HepG2 (cell line): Measurements from ENCODE around the gene PPP1R1B. TPM values are rescaled to one million over a fixed set of nuclear protein-coding genes. Genes with fewer than 3 reads are reported as not detected.

Experiments used
- CCAR2 ChIP-seq: fragments of 200-400 bp; formaldehyde crosslinking; optimal IDR thresholded peaks from 2 replicates; pipeline ENCODE3; 2018; ENCODE audit warnings: low read depth, mild to moderate bottlenecking, low read length, moderate library complexity
- ERF ChIP-seq: IDR thresholded peaks from 2 replicates; pipeline ENCODE4 v1.6.1; 2018; ENCODE audit warnings: missing biosample characterization, missing genetic modification reagents
- HES4 ChIP-seq: sonication (generic); formaldehyde crosslinking; IDR thresholded peaks from 2 replicates; pipeline ENCODE4 v1.9.0; 2021; ENCODE audit warnings: mild to moderate bottlenecking, missing genetic modification reagents, borderline replicate concordance
- ISX ChIP-seq: sonication (generic); formaldehyde crosslinking; conservative IDR thresholded peaks from 2 replicates; pipeline ENCODE4 v1.5.0; 2020; ENCODE audit warnings: missing genetic modification reagents
- KLF12 ChIP-seq: sonication (generic); formaldehyde crosslinking; IDR thresholded peaks from 2 replicates; pipeline ENCODE4 v1.4.0; 2020; ENCODE audit warnings: missing genetic modification reagents, borderline replicate concordance
- MAFG ChIP-seq: sonication (generic); formaldehyde crosslinking; IDR thresholded peaks from 2 replicates; pipeline ENCODE4 v1.5.1; 2020; ENCODE audit warnings: mild to moderate bottlenecking, missing genetic modification reagents
- MED8 ChIP-seq: sonication (generic); formaldehyde crosslinking; IDR thresholded peaks from 2 replicates; pipeline ENCODE4 v1.8.1; 2023; ENCODE audit warnings: mild to moderate bottlenecking, missing genetic modification reagents; ENCODE audit not compliant: insufficient replicate concordance
- PCBP1 ChIP-seq: fragments of 200-400 bp; formaldehyde crosslinking; IDR thresholded peaks from 2 replicates; pipeline ENCODE4 v1.6.1; 2017; ENCODE audit warnings: mild to moderate bottlenecking, low read depth, low read length, borderline replicate concordance
- POLR2G ChIP-seq: fragments of 200-400 bp; formaldehyde crosslinking; IDR thresholded peaks from 2 replicates; pipeline ENCODE4 v1.6.1; 2018; ENCODE audit warnings: mild to moderate bottlenecking, low read depth, low read length, moderate library complexity
- WIZ ChIP-seq: sonication (generic); formaldehyde crosslinking; IDR thresholded peaks from 2 replicates; pipeline ENCODE4 v1.5.1; 2020; ENCODE audit warnings: mild to moderate bottlenecking, missing genetic modification reagents
- XRCC5 ChIP-seq: fragments of 200-400 bp; formaldehyde crosslinking; optimal IDR thresholded peaks from 2 replicates; pipeline ENCODE3; 2017; ENCODE audit warnings: mild to moderate bottlenecking, low read length
- ZSCAN30 ChIP-seq: sonication (generic); formaldehyde crosslinking; IDR thresholded peaks from 2 replicates; pipeline ENCODE4 v1.5.0; 2020; ENCODE audit warnings: mild to moderate bottlenecking, missing genetic modification reagents
- polyA plus RNA-seq, 8 experiments: library from polyadenylated mRNA; depleted of rRNA in 3 of 8; stranded (reverse) in 7 of 8; unstranded in 1 of 8; fragments of >200 nt; fragmentation: Illumina TruSeq in 4 of 8; extraction: Trizol in 4 of 8; gene quantifications; 2 replicates each; pipeline versions ENCODE4 v1.2.1 to v1.2.3, GENCODE V29; 2011 to 2016; ENCODE audit warnings: low read depth in 4 of 8, missing spikeins in 1 of 8, mixed read lengths in 1 of 8; ENCODE audit not compliant: insufficient read depth in 1 of 8
- total RNA-seq, 5 experiments: library from RNA; depleted of rRNA; stranded (reverse); fragments of >200 nt; fragmentation: Illumina TruSeq; extraction: Trizol; gene quantifications; 2 replicates each; pipeline ENCODE4 v1.2.3, GENCODE V29; 2016; ENCODE audit warnings: low read depth in 1 of 5
- TF ChIP-seq, protein P1 (sequence below): sonication (generic); formaldehyde crosslinking; IDR thresholded peaks from 2 replicates; pipeline ENCODE4 v1.5.1; 2020; ENCODE audit warnings: missing genetic modification reagents, mild to moderate bottlenecking, borderline replicate concordance
- TF ChIP-seq, protein P2 (sequence below): sonication (generic); formaldehyde crosslinking; IDR thresholded peaks from 2 replicates; pipeline ENCODE4 v1.4.0; 2020; ENCODE audit warnings: missing genetic modification reagents, borderline replicate concordance
- TF ChIP-seq, protein P3 (sequence below): sonication (generic); formaldehyde crosslinking; IDR thresholded peaks from 2 replicates; pipeline ENCODE4 v1.8.0; 2022; ENCODE audit warnings: mild to moderate bottlenecking, missing genetic modification reagents, borderline replicate concordance
- TF ChIP-seq, protein P4 (sequence below): sonication (generic); formaldehyde crosslinking; IDR thresholded peaks from 2 replicates; pipeline ENCODE4 v1.5.1; 2020; ENCODE audit warnings: mild to moderate bottlenecking, missing genetic modification reagents, borderline replicate concordance

PPP1R1B gene
- total and polyA plus RNA-seq, 2 of the 13 experiments (the other 11 are each of a cell fraction or from before 2014, with no cell fraction given) = 0.08 TPM; not detected in 1

DNA sequence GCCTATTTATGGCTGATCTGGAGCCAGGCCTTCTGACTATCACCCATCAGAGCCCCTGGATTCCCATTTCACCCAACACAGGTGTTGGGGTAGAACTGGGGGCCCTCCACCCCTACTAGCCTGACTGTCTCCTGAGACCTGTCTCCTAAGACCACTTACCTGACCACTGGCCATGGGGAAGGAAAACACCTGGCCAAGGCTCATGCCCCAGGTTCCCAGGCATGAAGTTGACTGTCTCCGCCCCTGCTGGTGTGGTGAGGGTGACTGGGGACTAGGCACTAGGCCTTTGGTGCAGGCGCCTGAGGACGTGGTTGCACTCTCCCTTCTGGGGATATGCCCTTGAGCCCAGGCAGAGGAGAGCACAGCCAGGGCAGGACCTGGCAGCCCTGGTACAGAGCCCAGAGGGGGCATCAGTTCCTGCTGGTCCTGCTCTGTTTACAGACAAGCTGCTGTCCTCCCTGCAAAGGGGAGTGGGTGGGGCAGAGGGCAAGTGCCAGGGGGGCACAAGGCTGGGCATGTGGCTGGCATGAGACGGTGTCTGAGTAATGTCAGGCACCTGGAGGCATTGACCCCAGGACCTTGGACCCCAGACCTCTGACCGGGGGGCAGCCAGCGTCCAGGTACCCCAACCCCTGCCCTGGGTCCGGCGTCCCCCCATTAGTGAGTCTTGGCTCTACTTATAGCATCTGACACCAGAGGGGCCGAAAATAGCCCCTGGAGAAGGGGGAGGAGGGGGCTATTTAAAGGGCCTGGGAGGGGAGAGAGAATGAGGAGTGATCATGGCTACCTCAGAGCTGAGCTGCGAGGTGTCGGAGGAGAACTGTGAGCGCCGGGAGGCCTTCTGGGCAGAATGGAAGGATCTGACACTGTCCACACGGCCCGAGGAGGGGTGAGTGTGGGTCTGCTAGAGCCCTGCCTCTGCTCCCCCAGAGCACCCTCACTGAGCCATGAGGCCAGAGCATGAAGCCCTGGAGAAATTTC lies 38.1 kb downstream of the PPP1R1B start, which contains the start of gene TCAP (continued):
- TF ChIP-seq, protein P1, sequence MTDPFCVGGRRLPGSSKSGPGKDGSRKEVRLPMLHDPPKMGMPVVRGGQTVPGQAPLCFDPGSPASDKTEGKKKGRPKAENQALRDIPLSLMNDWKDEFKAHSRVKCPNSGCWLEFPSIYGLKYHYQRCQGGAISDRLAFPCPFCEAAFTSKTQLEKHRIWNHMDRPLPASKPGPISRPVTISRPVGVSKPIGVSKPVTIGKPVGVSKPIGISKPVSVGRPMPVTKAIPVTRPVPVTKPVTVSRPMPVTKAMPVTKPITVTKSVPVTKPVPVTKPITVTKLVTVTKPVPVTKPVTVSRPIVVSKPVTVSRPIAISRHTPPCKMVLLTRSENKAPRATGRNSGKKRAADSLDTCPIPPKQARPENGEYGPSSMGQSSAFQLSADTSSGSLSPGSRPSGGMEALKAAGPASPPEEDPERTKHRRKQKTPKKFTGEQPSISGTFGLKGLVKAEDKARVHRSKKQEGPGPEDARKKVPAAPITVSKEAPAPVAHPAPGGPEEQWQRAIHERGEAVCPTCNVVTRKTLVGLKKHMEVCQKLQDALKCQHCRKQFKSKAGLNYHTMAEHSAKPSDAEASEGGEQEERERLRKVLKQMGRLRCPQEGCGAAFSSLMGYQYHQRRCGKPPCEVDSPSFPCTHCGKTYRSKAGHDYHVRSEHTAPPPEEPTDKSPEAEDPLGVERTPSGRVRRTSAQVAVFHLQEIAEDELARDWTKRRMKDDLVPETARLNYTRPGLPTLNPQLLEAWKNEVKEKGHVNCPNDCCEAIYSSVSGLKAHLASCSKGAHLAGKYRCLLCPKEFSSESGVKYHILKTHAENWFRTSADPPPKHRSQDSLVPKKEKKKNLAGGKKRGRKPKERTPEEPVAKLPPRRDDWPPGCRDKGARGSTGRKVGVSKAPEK (CRISPR knock-in tag) = no peak
- TF ChIP-seq ERF (CRISPR knock-in tag) (no peak), WIZ (CRISPR knock-in tag) (no peak), ZSCAN30 (CRISPR knock-in tag) (no peak), KLF12 (CRISPR knock-in tag) (0 out of 2 replicates have a peak, but pooled peaks have one; percentile 27), MAFG (CRISPR knock-in tag) (no peak), ISX (CRISPR knock-in tag) (no peak), CCAR2 (no peak), XRCC5 (no peak), MED8 (no peak), POLR2G (0 out of 2 replicates have a peak, but pooled peaks have one; percentile 6), HES4 (CRISPR knock-in tag) (peak; percentile 29; the same call in 1 of the 2 replicates), PCBP1 (no peak)
- TF ChIP-seq, protein P2, sequence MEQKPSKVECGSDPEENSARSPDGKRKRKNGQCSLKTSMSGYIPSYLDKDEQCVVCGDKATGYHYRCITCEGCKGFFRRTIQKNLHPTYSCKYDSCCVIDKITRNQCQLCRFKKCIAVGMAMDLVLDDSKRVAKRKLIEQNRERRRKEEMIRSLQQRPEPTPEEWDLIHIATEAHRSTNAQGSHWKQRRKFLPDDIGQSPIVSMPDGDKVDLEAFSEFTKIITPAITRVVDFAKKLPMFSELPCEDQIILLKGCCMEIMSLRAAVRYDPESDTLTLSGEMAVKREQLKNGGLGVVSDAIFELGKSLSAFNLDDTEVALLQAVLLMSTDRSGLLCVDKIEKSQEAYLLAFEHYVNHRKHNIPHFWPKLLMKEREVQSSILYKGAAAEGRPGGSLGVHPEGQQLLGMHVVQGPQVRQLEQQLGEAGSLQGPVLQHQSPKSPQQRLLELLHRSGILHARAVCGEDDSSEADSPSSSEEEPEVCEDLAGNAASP (CRISPR knock-in tag) = no peak
- TF ChIP-seq, protein P3, sequence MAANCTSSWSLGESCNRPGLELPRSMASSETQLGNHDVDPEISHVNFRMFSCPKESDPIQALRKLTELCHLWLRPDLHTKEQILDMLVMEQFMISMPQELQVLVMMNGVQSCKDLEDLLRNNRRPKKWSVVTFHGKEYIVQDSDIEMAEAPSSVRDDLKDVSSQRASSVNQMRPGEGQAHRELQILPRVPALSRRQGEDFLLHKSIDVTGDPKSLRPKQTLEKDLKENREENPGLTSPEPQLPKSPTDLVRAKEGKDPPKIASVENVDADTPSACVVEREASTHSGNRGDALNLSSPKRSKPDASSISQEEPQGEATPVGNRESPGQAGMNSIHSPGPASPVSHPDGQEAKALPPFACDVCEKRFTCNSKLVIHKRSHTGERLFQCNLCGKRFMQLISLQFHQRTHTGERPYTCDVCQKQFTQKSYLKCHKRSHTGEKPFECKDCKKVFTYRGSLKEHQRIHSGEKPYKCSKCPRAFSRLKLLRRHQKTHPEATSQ (CRISPR knock-in tag) = no peak
- TF ChIP-seq, protein P4, sequence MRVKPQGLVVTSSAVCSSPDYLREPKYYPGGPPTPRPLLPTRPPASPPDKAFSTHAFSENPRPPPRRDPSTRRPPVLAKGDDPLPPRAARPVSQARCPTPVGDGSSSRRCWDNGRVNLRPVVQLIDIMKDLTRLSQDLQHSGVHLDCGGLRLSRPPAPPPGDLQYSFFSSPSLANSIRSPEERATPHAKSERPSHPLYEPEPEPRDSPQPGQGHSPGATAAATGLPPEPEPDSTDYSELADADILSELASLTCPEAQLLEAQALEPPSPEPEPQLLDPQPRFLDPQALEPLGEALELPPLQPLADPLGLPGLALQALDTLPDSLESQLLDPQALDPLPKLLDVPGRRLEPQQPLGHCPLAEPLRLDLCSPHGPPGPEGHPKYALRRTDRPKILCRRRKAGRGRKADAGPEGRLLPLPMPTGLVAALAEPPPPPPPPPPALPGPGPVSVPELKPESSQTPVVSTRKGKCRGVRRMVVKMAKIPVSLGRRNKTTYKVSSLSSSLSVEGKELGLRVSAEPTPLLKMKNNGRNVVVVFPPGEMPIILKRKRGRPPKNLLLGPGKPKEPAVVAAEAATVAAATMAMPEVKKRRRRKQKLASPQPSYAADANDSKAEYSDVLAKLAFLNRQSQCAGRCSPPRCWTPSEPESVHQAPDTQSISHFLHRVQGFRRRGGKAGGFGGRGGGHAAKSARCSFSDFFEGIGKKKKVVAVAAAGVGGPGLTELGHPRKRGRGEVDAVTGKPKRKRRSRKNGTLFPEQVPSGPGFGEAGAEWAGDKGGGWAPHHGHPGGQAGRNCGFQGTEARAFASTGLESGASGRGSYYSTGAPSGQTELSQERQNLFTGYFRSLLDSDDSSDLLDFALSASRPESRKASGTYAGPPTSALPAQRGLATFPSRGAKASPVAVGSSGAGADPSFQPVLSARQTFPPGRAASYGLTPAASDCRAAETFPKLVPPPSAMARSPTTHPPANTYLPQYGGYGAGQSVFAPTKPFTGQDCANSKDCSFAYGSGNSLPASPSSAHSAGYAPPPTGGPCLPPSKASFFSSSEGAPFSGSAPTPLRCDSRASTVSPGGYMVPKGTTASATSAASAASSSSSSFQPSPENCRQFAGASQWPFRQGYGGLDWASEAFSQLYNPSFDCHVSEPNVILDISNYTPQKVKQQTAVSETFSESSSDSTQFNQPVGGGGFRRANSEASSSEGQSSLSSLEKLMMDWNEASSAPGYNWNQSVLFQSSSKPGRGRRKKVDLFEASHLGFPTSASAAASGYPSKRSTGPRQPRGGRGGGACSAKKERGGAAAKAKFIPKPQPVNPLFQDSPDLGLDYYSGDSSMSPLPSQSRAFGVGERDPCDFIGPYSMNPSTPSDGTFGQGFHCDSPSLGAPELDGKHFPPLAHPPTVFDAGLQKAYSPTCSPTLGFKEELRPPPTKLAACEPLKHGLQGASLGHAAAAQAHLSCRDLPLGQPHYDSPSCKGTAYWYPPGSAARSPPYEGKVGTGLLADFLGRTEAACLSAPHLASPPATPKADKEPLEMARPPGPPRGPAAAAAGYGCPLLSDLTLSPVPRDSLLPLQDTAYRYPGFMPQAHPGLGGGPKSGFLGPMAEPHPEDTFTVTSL = no peak
